CD14-positive monocyte (primary cell): ENCODE measurements around the gene IGHMBP2. TPM values are rescaled to one million over a fixed set of nuclear protein-coding genes. Genes with fewer than 3 reads are reported as not detected.

Source experiments
- DNase-seq, 3 donors: peaks; one replicate each; pipeline ENCODE4 v3.0.0-alpha.2; 2011 to 2022
- H2AFZ ChIP-seq: 2 replicates; pipeline ENCODE4 v1.6.0; 2012; ENCODE audit warnings: mild to moderate bottlenecking, low read depth, low read length, inconsistent platforms; ENCODE audit not compliant: insufficient read depth, poor library complexity, severe bottlenecking
- H3K27ac ChIP-seq, 2 donors: 1 replicate in 1 of 2; 2 replicates in 1 of 2; pipeline ENCODE4 v1.5.1; 2012 to 2013; ENCODE audit warnings: low read length in 2 of 2, control low read depth in 1 of 2, inconsistent platforms in 1 of 2, low read depth in 1 of 2, mild to moderate bottlenecking in 1 of 2
- H3K27me3 ChIP-seq, 2 donors: one replicate each; pipeline versions ENCODE4 v1.6.0 to v1.6.1; 2011 to 2013; ENCODE audit warnings: low read length in 2 of 2; ENCODE audit not compliant: control insufficient read depth in 2 of 2, insufficient read depth in 2 of 2
- H3K36me3 ChIP-seq, 2 donors: replicated peaks in 1 of 2; 1 replicate in 1 of 2; 2 replicates in 1 of 2; pipeline versions ENCODE4 v1.5.1 to v1.6.1; 2012 to 2013; ENCODE audit warnings: low read length in 2 of 2, control low read depth in 1 of 2, inconsistent platforms in 1 of 2, mild to moderate bottlenecking in 1 of 2; ENCODE audit not compliant: insufficient read depth in 2 of 2, control insufficient read depth in 1 of 2
- H3K4me1 ChIP-seq, 2 donors: 1 replicate in 1 of 2; 2 replicates in 1 of 2; pipeline versions ENCODE4 v1.5.1 to v1.6.1; 2012 to 2013; ENCODE audit warnings: low read length in 2 of 2, control low read depth in 1 of 2, inconsistent platforms in 1 of 2, mild to moderate bottlenecking in 1 of 2, moderate library complexity in 1 of 2; ENCODE audit not compliant: insufficient read depth in 2 of 2, control insufficient read depth in 1 of 2
- H3K4me2 ChIP-seq: replicated peaks from 2 replicates; pipeline ENCODE3; 2012; ENCODE audit warnings: low read length, moderate library complexity, mild to moderate bottlenecking; ENCODE audit not compliant: poor library complexity, severe bottlenecking; ENCODE audit errors: extremely low read depth
- H3K4me3 ChIP-seq, 3 experiments: fragments of 200-600 bp in 1 of 3; sonication (generic) in 1 of 3; replicated peaks in 1 of 3; 1 replicate in 2 of 3; 2 replicates in 1 of 3; pipeline ENCODE4 v1.5.1; 2011 to 2013; ENCODE audit warnings: low read length in 3 of 3, mild to moderate bottlenecking in 3 of 3, control low read depth in 2 of 3, low read depth in 2 of 3, inconsistent platforms in 1 of 3, moderate library complexity in 1 of 3
- H3K79me2 ChIP-seq: 2 replicates; pipeline ENCODE4 v1.6.0; 2012; ENCODE audit warnings: mild to moderate bottlenecking, control low read depth, inconsistent platforms, low read length, moderate library complexity; ENCODE audit not compliant: insufficient read depth
- H3K9ac ChIP-seq: 2 replicates; pipeline ENCODE4 v1.6.0; 2017; ENCODE audit warnings: low read length, mild to moderate bottlenecking; ENCODE audit not compliant: insufficient read depth, poor library complexity, severe bottlenecking
- H3K9me3 ChIP-seq, 2 donors: replicated peaks in 1 of 2; 1 replicate in 1 of 2; 2 replicates in 1 of 2; pipeline versions ENCODE4 v1.5.1 to v1.6.1; 2012 to 2013; ENCODE audit warnings: low read length in 2 of 2, control low read depth in 1 of 2; ENCODE audit not compliant: control insufficient read depth in 1 of 2, insufficient read depth in 1 of 2
- H4K20me1 ChIP-seq: 2 replicates; pipeline ENCODE4 v1.6.0; 2012; ENCODE audit warnings: mild to moderate bottlenecking, low read length, control low read depth, moderate library complexity; ENCODE audit not compliant: insufficient read depth
- H3K27ac Mint-ChIP-seq, 7 donors: one replicate each; pipeline ENCODE4 v1.8.0; 2020; ENCODE audit warnings: mild to moderate bottlenecking in 7 of 7, mixed read lengths in 7 of 7, moderate library complexity in 6 of 7, inconsistent platforms in 2 of 7
- H3K27me3 Mint-ChIP-seq, 3 donors: one replicate each; pipeline ENCODE4 v1.8.0; 2021 to 2022; ENCODE audit warnings: low read depth in 3 of 3, mild to moderate bottlenecking in 3 of 3, mixed read lengths in 3 of 3, moderate library complexity in 3 of 3, inconsistent platforms in 1 of 3
- H3K36me3 Mint-ChIP-seq, 2 donors: one replicate each; pipeline ENCODE4 v1.8.0; 2020; ENCODE audit warnings: mixed read lengths in 2 of 2, inconsistent platforms in 1 of 2, mild to moderate bottlenecking in 1 of 2
- H3K4me1 Mint-ChIP-seq: one replicate; pipeline ENCODE4 v1.8.0; 2020; ENCODE audit warnings: mild to moderate bottlenecking, mixed read lengths
- H3K4me3 Mint-ChIP-seq, 2 donors: one replicate each; pipeline ENCODE4 v1.8.0; 2020; ENCODE audit warnings: mild to moderate bottlenecking in 2 of 2, mixed read lengths in 2 of 2, moderate library complexity in 1 of 2
- H3K9me3 Mint-ChIP-seq, 7 donors: one replicate each; pipeline ENCODE4 v1.8.0; 2020 to 2022; ENCODE audit warnings: mixed read lengths in 7 of 7, mild to moderate bottlenecking in 6 of 7, moderate library complexity in 6 of 7, inconsistent platforms in 2 of 7
- WGBS: methylation state at CpG from one replicate; pipeline ENCODE4 v1.1.5; 2013; ENCODE audit warnings: missing lambda C conversion rate; ENCODE audit not compliant: insufficient coverage; 5-methylcytosine and 5-hydroxymethylcytosine counted together
- intact Hi-C, 2 donors: fragments of 100-400 bp; cut with micrococcal nuclease; formaldehyde crosslinking; loops; one replicate each; pipeline versions ENCODE4 v1.15.0 to v1.15.1; 2023
- polyA plus RNA-seq, 3 donors: library from polyadenylated mRNA; depleted of rRNA in 1 of 3; unstranded in 2 of 3; stranded (reverse) in 1 of 3; fragments of 300-500 nt in 2 of 3; fragments of >200 nt in 1 of 3; fragmentation: Illumina TruSeq in 2 of 3; gene quantifications; 1 replicate in 2 of 3; 2 replicates in 1 of 3; pipeline ENCODE4 v1.2.3, GENCODE V29; 2012 to 2021
- TF ChIP-seq, protein P1 (sequence below): fragments of 200-600 bp; IDR thresholded peaks from one replicate; pipeline ENCODE4 v1.8.0; 2022; ENCODE audit warnings: antibody characterized with exemption, mild to moderate bottlenecking

The IGHMBP2 gene
- polyA plus RNA-seq, 3 donors = 3.9 to 14.9 (median 6.0) TPM

DNA sequence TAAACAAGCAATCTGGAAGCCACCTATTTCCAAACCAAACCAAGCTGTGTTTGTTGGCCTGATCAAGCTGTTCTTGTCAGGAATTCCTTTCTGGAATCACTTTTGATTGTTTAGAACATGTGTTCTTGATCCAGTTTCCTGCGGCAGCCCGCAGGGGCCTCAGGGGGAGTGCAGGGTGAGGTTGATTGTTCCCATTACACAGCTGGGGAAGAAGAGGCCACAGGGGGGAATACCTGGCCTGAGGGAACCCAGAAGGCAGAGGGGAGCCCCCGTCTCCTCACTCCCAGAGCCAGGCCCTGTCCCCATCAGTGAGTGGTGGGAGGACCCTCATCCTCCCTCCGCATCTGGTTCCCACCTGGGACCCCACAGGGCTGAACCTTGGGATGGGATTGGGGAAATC lies 72.9 kb downstream of the IGHMBP2 start:
- 100% methylated on average over 1 of the region's 4 CpGs for WGBS
- H3K4me3 ChIP-seq = no peak overlapping the region
- TF ChIP-seq, protein P1, sequence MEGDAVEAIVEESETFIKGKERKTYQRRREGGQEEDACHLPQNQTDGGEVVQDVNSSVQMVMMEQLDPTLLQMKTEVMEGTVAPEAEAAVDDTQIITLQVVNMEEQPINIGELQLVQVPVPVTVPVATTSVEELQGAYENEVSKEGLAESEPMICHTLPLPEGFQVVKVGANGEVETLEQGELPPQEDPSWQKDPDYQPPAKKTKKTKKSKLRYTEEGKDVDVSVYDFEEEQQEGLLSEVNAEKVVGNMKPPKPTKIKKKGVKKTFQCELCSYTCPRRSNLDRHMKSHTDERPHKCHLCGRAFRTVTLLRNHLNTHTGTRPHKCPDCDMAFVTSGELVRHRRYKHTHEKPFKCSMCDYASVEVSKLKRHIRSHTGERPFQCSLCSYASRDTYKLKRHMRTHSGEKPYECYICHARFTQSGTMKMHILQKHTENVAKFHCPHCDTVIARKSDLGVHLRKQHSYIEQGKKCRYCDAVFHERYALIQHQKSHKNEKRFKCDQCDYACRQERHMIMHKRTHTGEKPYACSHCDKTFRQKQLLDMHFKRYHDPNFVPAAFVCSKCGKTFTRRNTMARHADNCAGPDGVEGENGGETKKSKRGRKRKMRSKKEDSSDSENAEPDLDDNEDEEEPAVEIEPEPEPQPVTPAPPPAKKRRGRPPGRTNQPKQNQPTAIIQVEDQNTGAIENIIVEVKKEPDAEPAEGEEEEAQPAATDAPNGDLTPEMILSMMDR = no peak
- H3K27me3 ChIP-seq = peaks cover 0 to 3% of the 10 kb centered on the region in 2 donors
- H3K4me3 Mint-ChIP-seq = no peak overlapping the region
- no peak overlapping the region for H3K4me2 ChIP-seq
- H3K4me1 ChIP-seq = no peaks in the 10 kb centered on the region
- no peaks in the 10 kb centered on the region for H3K79me2 ChIP-seq
- no peaks in the 10 kb centered on the region for H4K20me1 ChIP-seq
- no peak overlapping the region for H2AFZ ChIP-seq
- peaks cover 0 to 5% (median 0%) of the 10 kb centered on the region in 7 donors for H3K9me3 Mint-ChIP-seq
- no peaks in the 10 kb centered on the region for H3K9me3 ChIP-seq
- H3K27ac Mint-ChIP-seq = no peak overlapping the region
- intact Hi-C loops = no loop called here
- no peaks in the 10 kb centered on the region for H3K36me3 Mint-ChIP-seq
- peaks cover 10 to 23% (median 20%) of the 10 kb centered on the region in 3 donors for H3K27me3 Mint-ChIP-seq
- no peak overlapping the region for H3K27ac ChIP-seq
- H3K36me3 ChIP-seq = no peaks in the 10 kb centered on the region
- no peak for DNase-seq
- H3K4me1 Mint-ChIP-seq = peaks cover 1% of the 10 kb centered on the region
- no peak overlapping the region for H3K9ac ChIP-seq

DNA sequence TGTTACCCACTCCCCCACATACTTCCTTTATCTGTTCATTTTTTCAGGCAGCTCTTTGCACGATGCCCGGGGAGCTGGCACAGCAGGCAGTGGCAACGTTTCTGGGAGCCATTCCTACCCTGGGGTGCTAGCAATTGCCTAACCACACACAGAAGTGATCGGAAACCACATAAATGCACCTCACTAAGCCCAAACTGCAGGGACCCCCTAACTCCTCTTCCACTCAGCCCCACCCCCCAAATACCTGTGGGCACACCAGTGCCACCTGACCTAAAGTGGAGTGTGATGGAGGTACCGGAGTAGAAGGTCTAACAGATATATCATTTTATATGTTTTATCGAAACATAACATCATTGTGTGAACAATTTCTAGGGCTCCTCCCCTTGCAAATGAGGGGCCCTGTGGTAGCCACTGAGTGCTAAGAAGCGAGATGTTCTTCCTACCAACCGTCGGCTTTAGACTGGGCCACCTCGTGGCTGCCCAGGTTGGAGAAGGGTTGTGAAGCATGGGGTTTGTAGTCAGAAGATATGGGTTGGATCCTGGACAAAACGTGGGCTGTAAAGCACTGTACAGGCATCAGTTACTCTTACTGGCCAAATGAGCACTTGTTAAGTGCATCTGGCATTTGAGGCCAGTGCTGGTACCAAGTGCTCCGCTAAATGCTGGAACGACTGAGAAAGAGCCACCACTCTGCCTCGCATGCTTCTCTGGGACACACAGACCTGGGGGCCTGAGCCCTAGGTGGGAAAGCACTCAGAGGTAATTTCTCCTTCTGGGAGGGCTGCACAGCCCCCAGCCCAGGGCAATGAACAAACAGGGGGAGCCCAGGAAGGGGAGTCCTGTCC lies 74.3 kb downstream of the IGHMBP2 start:
- intact Hi-C loops = no loop called here
- Histone ChIP-seq H3K27me3 (peaks cover 0 to 4% of the 10 kb centered on the region in 2 donors), H4K20me1 (no peaks in the 10 kb centered on the region), H3K9me3 (no peaks in the 10 kb centered on the region), H3K36me3 (no peaks in the 10 kb centered on the region), H3K4me3 (no peak overlapping the region), H3K9ac (no peak overlapping the region), H3K4me2 (no peak overlapping the region), H3K27ac (no peak overlapping the region), H3K79me2 (no peaks in the 10 kb centered on the region), H2AFZ (peak overlapping the region; percentile 27), H3K4me1 (no peaks in the 10 kb centered on the region)
- Mint-ChIP-seq H3K9me3 (peaks cover 0 to 12% (median 2%) of the 10 kb centered on the region in 7 donors), H3K4me3 (no peak overlapping the region), H3K27ac (no peak overlapping the region), H3K27me3 (peaks cover 13 to 27% (median 22%) of the 10 kb centered on the region in 3 donors), H3K4me1 (peaks cover 1% of the 10 kb centered on the region), H3K36me3 (no peaks in the 10 kb centered on the region)
- WGBS = 88% methylated on average over 8 of the region's 14 CpGs
- TF ChIP-seq, protein P1 = no peak
- DNase-seq = no peak
